ENCODE data around the gene ARHGAP44.

Gene ARHGAP44

GRCh38 chr17:12756786-12757185 is 32.5 kb upstream of the ARHGAP44 start:
- TF ChIP-seq, protein P1, sequence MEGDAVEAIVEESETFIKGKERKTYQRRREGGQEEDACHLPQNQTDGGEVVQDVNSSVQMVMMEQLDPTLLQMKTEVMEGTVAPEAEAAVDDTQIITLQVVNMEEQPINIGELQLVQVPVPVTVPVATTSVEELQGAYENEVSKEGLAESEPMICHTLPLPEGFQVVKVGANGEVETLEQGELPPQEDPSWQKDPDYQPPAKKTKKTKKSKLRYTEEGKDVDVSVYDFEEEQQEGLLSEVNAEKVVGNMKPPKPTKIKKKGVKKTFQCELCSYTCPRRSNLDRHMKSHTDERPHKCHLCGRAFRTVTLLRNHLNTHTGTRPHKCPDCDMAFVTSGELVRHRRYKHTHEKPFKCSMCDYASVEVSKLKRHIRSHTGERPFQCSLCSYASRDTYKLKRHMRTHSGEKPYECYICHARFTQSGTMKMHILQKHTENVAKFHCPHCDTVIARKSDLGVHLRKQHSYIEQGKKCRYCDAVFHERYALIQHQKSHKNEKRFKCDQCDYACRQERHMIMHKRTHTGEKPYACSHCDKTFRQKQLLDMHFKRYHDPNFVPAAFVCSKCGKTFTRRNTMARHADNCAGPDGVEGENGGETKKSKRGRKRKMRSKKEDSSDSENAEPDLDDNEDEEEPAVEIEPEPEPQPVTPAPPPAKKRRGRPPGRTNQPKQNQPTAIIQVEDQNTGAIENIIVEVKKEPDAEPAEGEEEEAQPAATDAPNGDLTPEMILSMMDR (IDR thresholded peaks at IDR 0.05; ENCODE audit: borderline replicate concordance, control extremely low read depth, extremely low read depth, insufficient read depth, missing control alignments): no peak
- DNase-seq (ENCODE audit: low spot score): no peak
- in situ Hi-C loops (cut with MboI; ENCODE audit: low sequenced_read_pairs, unreplicated experiment): no loop called here

DNA sequence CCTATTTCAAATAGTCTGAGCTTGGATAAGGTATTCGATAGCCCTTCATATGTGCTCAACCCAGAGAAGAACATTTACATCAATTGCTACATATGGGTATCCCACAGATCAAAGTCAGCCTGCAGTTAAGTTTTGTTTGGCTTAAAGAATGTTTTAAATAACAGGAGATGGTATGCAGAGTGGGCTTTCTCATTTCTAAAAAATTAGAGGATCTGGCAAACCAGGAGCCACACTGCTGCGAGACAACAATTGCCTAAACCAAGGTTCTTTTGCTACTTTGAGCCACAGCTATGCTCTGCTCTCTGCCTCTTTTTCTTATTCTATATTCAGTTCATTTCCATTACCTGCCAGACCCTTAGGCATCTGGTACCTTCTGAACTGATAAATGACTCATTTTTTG is 30.2 kb upstream of the ARHGAP44 start:
- in situ Hi-C loops (cut with MboI; ENCODE audit: low sequenced_read_pairs, unreplicated experiment): no loop called here
- TF ChIP-seq, protein P1 (IDR thresholded peaks at IDR 0.05; ENCODE audit: borderline replicate concordance, control extremely low read depth, extremely low read depth, insufficient read depth, missing control alignments): no peak
- DNase-seq (ENCODE audit: low spot score): no peak

DNA sequence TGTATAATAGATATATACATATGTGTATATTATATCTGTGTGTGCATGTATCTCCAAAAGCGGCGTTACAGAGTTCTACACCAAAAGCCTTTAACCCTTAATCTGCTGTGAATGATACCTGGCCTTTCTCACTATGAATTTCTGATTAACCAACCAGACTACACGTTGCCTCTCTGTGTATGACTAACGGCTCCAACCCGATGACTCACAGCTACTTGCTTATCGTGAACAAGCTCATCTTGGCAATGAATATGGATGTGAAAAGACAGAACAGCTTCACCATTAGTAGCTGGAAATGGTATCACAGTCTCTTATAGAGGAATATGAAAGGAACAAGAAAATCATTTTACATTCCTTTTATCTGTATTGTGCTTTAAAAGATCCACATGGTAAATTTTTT is 23.8 kb upstream of the ARHGAP44 start:
- in situ Hi-C loops (cut with MboI; ENCODE audit: low sequenced_read_pairs, unreplicated experiment): no loop called here
- TF ChIP-seq, protein P1 (IDR thresholded peaks at IDR 0.05; ENCODE audit: borderline replicate concordance, control extremely low read depth, extremely low read depth, insufficient read depth, missing control alignments): no peak
- DNase-seq (ENCODE audit: low spot score): no peak

- TF ChIP-seq, protein P1 (IDR thresholded peaks at IDR 0.05; ENCODE audit: borderline replicate concordance, control extremely low read depth, extremely low read depth, insufficient read depth, missing control alignments): no peak
- in situ Hi-C loops (cut with MboI; ENCODE audit: low sequenced_read_pairs, unreplicated experiment): no loop called here
- no peak for DNase-seq (ENCODE audit: low spot score)
These were observed 21.0 kb upstream of the ARHGAP44 start for GRCh38 chr17:12768255-12768654.

- TF ChIP-seq, protein P1 (IDR thresholded peaks at IDR 0.05; ENCODE audit: borderline replicate concordance, control extremely low read depth, extremely low read depth, insufficient read depth, missing control alignments): no peak
- in situ Hi-C loops (cut with MboI; ENCODE audit: low sequenced_read_pairs, unreplicated experiment): no loop called here
These were observed 19.3 kb upstream of the ARHGAP44 start for GRCh38 chr17:12769981-12770380.

GRCh38 chr17:12773153-12773552 is 16.1 kb upstream of the ARHGAP44 start:
- DNase-seq (ENCODE audit: low spot score): no peak
- TF ChIP-seq, protein P1 (IDR thresholded peaks at IDR 0.05; ENCODE audit: borderline replicate concordance, control extremely low read depth, extremely low read depth, insufficient read depth, missing control alignments): no peak
- in situ Hi-C loops (cut with MboI; ENCODE audit: low sequenced_read_pairs, unreplicated experiment): no loop called here

More at GRCh38 chr17:12769981-12770380, 19.3 kb upstream of the ARHGAP44 start:
- DNase-seq (ENCODE audit: low spot score): no peak

DNA sequence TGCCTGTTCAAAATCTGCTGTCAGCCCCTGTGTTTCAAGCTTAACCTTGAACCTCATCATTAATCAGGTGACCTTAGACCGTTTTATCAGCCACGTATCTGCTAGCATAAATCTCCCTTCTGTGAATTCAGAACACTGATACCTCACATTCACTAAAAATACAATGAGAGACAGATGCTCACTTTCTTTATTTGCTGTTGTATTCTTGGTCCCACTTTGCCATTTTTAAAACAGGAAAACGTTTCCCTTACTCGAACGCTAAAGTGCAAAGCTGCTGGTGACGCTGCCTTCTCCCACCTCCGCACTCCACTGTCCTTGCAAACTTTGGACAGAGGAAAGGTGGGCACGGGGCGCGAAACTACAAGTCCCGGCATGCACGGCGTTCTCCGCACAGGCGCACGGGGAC is 220 bp upstream of the ARHGAP44 start:
- TF ChIP-seq, protein P1 (IDR thresholded peaks at IDR 0.05; ENCODE audit: borderline replicate concordance, control extremely low read depth, extremely low read depth, insufficient read depth, missing control alignments): no peak
- DNase-seq (ENCODE audit: low spot score): no peak
- in situ Hi-C loops (cut with MboI; ENCODE audit: low sequenced_read_pairs, unreplicated experiment): no loop called here
